Measurements from ENCODE around the gene IRGM.

IRGM gene

DNA sequence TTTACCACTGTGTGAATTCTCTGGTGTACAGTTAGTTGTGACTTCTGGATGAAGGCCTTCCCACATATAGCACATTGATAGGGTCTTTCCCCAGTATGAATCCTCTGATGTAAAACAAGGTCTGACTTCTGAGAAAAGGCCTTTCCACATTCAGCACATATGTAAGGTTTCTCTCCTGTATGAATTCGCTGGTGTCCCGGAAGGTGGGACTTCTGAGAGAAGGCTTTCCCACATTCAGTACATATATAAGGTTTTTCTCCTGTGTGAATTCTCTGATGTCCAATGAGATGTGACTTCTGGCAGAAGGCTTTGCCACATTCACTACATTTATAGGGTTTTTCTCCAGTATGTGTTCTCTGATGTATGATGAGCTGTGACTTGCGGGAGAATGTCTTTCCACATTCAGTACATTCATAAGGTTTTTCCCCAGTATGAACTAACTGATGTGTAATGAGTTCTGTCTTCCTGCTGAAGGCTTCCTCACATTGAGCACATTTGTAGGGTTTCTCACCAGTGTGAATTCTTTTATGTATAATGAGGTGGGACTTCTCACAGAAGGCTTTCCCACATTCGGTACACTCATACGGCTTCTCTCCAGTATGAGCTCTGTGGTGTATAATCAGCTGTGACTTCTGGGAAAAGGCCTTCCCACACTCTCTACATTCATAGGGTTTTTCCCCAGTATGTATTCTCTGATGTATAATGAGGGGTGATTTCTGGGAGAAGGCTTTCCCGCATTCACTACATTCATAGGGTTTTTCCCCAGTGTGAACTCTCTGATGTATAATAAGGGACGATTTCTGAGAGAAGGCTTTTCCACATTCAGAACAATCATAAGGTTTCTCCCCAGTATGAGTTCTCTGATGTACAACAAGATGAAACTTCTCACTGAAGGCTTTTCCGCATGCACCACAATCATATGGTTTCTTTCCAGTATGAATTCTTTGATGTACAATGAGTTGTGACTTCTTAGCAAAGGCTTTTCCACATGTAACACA lies 49.4 kb downstream of the IRGM start:
- in situ Hi-C loops (cut with MboI; ENCODE audit: low sequenced_read_pairs), result no loop called here

All from hTERT RPE-1 (cell line).